Ovary (tissue), 9 donors: ENCODE results near the gene ABCC2. TPM values are rescaled to one million over a fixed set of nuclear protein-coding genes. Genes with fewer than 3 reads are reported as not detected.

Experiments used
- DNase-seq, 5 donors: peaks; one replicate each; pipeline ENCODE4 v3.0.0-alpha.2; 2019 to 2020
- H3K27ac ChIP-seq, 2 donors: fragments of 200-600 bp; one replicate each; pipeline versions ENCODE4 v1.5.1 to v1.8.0; 2019 to 2022
- H3K27me3 ChIP-seq: fragments of 200-600 bp; one replicate; pipeline ENCODE4 v1.8.0; 2022
- H3K36me3 ChIP-seq: fragments of 200-600 bp; sonication (generic); one replicate; pipeline ENCODE4 v1.5.1; 2019
- H3K4me1 ChIP-seq: one replicate; pipeline ENCODE4 v1.8.1; 2013; ENCODE audit warnings: mild to moderate bottlenecking, moderate library complexity; ENCODE audit not compliant: insufficient read depth
- H3K4me3 ChIP-seq: fragments of 200-600 bp; sonication (generic); one replicate; pipeline ENCODE4 v1.5.1; 2017
- H3K9me3 ChIP-seq, 2 donors: fragments of 200-600 bp in 1 of 2; sonication (generic) in 1 of 2; one replicate each; pipeline versions ENCODE4 v1.5.1 to v1.8.1; 2013 to 2019; ENCODE audit warnings: mild to moderate bottlenecking in 1 of 2, moderate library complexity in 1 of 2
- EP300 ChIP-seq: sonication (generic); formaldehyde crosslinking; IDR thresholded peaks from one replicate; pipeline ENCODE4 v1.6.1; 2017; ENCODE audit warnings: antibody characterized with exemption
- POLR2A ChIP-seq: fragments of 450-650 bp; IDR thresholded peaks from one replicate; pipeline ENCODE4 v1.6.1; 2017; ENCODE audit warnings: antibody characterized with exemption, mild to moderate bottlenecking, moderate library complexity
- WGBS, 3 donors: extraction: QIAGEN DNeasy Blood & Tissue Kit in 1 of 3; methylation state at CpG; one replicate each; pipeline versions ENCODE4 v1.1.5 to v1.1.7; 2013 to 2017; 5-methylcytosine and 5-hydroxymethylcytosine counted together
- intact Hi-C, 4 donors: fragments of 100-400 bp; cut with DNase I; formaldehyde crosslinking; loops; one replicate each; pipeline versions ENCODE4 v1.11.0 to v1.15.1; 2022 to 2023
- polyA plus RNA-seq, 2 donors: library from polyadenylated mRNA; stranded (reverse); fragments of 200-250 nt in 1 of 2; fragments of 350-450 nt in 1 of 2; fragmentation: Illumina TruSeq in 1 of 2; extraction: RNeasy Lipid Tissue Mini Kit (QIAGEN cat#74804) in 1 of 2; gene quantifications; one replicate each; pipeline ENCODE4 v1.2.3, GENCODE V29; 2013 to 2014
- total RNA-seq, 7 donors: library from RNA; depleted of rRNA in 2 of 7; stranded (reverse); fragments of >200 nt in 2 of 7; fragmentation: NEBNext Ultra II Directional in 3 of 7; extraction: Animal tissue kit (Norgen Biotek cat#: 25700) in 3 of 7; gene quantifications; one replicate each; pipeline versions ENCODE4 v1.1.0 to v1.2.4, GENCODE V29; 2016 to 2023
- TF ChIP-seq, protein P1 (sequence below), 3 donors: fragments of 450-650 bp in 2 of 3; fragments of 200-600 bp in 1 of 3; IDR thresholded peaks; one replicate each; pipeline versions ENCODE4 v1.5.1 to v1.8.0; 2016 to 2022; ENCODE audit warnings: antibody characterized with exemption in 3 of 3, mild to moderate bottlenecking in 1 of 3
- donor health status: DM: no; HTN: no; CAD: no; lungs with moderate emphysema.
- donor health status: DM: no; HTN: no; CAD: no.
- donor health status: Bipolar disorder and iron deficiency.
- donor health status: DM: yes; HTN: yes; CAD: no.
- donor health status: DM: no; HTN: no; CAD: no.
- donor health status: DM: yes; HTN: yes; CAD: no.

ABCC2 gene
- total and polyA plus RNA-seq, 9 donors = 0.22 to 1.8 (median 0.84) TPM

DNA sequence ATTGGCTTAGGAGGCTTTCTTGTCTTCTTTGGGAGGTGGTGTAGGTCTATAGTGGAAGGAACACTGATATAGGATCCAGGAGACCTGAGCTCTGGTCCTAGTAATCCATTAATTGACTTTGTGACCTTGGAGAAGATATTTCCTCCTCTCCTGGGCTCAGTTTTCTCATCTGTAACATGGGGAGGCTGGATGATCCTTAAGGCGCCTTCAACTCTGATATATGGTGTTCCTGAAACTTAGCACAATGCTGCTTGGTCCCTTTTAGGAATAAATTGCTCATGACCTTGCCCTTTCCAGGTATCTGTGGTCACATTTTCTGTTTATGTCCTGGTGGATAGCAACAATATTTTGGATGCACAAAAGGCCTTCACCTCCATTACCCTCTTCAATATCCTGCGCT, 25.3 kb downstream of the ABCC2 start:
- no peaks in the 10 kb centered on the region for H3K27me3 ChIP-seq
- no peaks in the 10 kb centered on the region for H3K4me1 ChIP-seq
- WGBS, 3 donors = 93 to 96% (median 95%) methylated on average over 2 of the region's 2 CpGs
- DNase-seq = no peak
- no peaks in the 10 kb centered on the region for H3K36me3 ChIP-seq
- H3K4me3 ChIP-seq = no peak overlapping the region
- no peaks in the 10 kb centered on the region for H3K9me3 ChIP-seq
- no peak for TF ChIP-seq POLR2A
- TF ChIP-seq EP300 = no peak
- intact Hi-C loops = no loop called here
- H3K27ac ChIP-seq = no peak overlapping the region

DNA sequence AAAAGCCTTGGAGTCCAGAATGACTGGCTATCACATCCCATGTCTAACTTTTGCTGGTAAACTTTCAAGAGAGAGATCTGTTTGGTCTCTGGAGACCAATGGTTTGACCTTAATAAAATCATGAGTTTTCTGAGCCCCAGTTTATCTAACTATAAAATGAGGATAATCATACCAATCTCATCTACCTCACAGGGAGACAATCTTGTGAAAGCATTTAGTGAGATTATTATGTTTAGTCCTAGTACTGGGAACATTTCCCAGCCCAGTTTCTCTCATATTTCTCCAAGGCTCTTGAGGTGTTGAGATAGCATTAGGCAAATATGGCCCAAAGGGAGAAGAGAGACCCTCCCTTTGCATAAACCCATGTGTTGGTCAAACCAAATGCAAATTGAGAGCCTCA, 25.8 kb downstream of the ABCC2 start:
- Histone ChIP-seq H3K4me1 (no peaks in the 10 kb centered on the region), H3K27me3 (no peaks in the 10 kb centered on the region), H3K36me3 (no peaks in the 10 kb centered on the region), H3K4me3 (no peak overlapping the region), H3K27ac (no peak overlapping the region), H3K9me3 (no peaks in the 10 kb centered on the region)
- intact Hi-C loops = no loop called here
- TF ChIP-seq EP300 (no peak), POLR2A (no peak)
- TF ChIP-seq, protein P1, sequence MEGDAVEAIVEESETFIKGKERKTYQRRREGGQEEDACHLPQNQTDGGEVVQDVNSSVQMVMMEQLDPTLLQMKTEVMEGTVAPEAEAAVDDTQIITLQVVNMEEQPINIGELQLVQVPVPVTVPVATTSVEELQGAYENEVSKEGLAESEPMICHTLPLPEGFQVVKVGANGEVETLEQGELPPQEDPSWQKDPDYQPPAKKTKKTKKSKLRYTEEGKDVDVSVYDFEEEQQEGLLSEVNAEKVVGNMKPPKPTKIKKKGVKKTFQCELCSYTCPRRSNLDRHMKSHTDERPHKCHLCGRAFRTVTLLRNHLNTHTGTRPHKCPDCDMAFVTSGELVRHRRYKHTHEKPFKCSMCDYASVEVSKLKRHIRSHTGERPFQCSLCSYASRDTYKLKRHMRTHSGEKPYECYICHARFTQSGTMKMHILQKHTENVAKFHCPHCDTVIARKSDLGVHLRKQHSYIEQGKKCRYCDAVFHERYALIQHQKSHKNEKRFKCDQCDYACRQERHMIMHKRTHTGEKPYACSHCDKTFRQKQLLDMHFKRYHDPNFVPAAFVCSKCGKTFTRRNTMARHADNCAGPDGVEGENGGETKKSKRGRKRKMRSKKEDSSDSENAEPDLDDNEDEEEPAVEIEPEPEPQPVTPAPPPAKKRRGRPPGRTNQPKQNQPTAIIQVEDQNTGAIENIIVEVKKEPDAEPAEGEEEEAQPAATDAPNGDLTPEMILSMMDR (IDR thresholded peaks at IDR 0.05) = no peak
- no peak for DNase-seq

DNA sequence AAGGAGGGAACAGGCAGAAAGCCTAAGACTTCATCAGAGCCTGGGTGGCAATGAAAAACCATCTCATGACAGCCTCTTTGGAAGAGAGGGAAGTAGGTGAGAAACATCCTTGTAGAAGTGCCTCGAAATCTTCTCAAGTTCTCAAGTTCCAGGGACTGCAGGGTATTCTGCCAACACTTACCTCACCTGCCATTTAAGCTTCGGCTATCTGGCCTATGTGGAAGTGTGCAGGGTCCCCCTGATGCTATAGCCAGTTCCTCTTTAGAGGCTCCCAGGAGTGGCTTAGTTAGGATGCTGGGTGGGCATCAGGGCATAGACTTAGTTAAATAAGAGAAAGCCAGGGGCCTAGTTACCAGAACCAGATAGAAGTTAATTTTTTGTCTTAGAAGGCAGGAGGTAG, 27.0 kb downstream of the ABCC2 start:
- WGBS, 3 donors = 80 to 90% (median 82%) methylated on average over 2 of the region's 2 CpGs
- Histone ChIP-seq H3K4me3 (no peak overlapping the region), H3K9me3 (no peaks in the 10 kb centered on the region), H3K4me1 (no peaks in the 10 kb centered on the region), H3K27me3 (no peaks in the 10 kb centered on the region), H3K36me3 (no peaks in the 10 kb centered on the region), H3K27ac (no peak overlapping the region)
- no peak for DNase-seq
- intact Hi-C loops = no loop called here
- TF ChIP-seq POLR2A (no peak), EP300 (no peak)
- TF ChIP-seq, protein P1 (IDR thresholded peaks at IDR 0.05) = no peak

DNA sequence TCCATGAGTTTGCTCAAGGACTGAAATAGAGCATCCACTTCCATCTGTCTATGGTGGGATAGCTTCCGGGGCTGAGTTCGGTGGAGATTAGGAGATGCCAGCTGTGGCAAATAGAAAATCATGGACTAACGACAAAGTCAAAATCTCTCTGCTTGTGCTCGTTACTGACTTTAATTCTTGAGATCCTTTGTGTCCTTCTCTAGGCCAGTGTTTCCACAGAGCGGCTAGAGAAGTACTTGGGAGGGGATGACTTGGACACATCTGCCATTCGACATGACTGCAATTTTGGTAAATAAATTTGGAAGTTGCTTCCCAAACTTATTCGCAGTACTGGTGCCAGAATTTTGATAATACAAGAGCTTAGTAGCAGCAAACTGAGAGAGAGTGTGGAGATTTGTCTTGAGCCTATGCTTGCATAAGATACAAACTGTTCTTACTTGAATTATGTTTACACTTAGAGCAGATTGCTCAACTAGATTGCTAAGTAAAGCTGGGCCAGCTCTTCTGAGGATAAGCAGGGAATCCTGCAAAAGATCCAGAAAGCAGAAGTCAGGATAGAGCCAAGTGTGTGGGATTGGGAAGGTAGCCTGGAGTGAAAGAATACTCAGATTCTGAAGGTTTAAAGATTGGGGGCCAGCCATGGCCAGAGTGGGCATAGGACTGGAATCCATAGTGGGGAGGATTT, 27.6 kb downstream of the ABCC2 start:
- intact Hi-C loops = no loop called here
- no peak for TF ChIP-seq POLR2A
- TF ChIP-seq EP300 = no peak
- TF ChIP-seq, protein P1 (IDR thresholded peaks at IDR 0.05) = no peak
- Histone ChIP-seq H3K27me3 (no peaks in the 10 kb centered on the region), H3K36me3 (no peaks in the 10 kb centered on the region), H3K27ac (no peak overlapping the region), H3K9me3 (no peaks in the 10 kb centered on the region), H3K4me1 (no peaks in the 10 kb centered on the region), H3K4me3 (no peak overlapping the region)
- no peak for DNase-seq
- WGBS, 3 donors = 70 to 87% (median 86%) methylated on average over 7 of the region's 7 CpGs

DNA sequence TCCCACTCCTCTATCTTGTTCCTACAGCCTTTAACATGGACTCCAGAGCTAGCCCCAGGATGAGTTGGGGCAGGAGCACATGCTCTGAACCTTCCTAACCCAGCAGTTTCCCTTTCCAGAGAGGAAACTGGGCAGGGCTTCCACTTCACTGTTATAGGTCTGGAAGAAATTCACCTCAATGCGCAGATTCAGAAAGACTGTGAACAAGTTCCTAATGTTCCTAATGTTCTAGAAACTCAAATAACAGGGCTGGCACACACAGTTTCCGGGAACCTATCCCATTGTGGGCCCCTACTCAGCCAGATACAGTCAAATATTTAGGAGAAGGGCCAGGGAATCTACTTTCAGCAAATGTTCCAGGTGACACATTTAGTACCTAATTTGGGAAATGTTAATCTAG, 29.7 kb downstream of the ABCC2 start:
- DNase-seq = no peak
- H3K36me3 ChIP-seq = no peaks in the 10 kb centered on the region
- no peaks in the 10 kb centered on the region for H3K9me3 ChIP-seq
- 79 to 88% (median 82%) methylated on average over 2 of the region's 2 CpGs for WGBS, 3 donors
- H3K4me3 ChIP-seq = no peak overlapping the region
- TF ChIP-seq, protein P1 (IDR thresholded peaks at IDR 0.05) = no peak
- TF ChIP-seq POLR2A (no peak), EP300 (no peak)
- no peaks in the 10 kb centered on the region for H3K4me1 ChIP-seq
- H3K27ac ChIP-seq = no peak overlapping the region
- H3K27me3 ChIP-seq = no peaks in the 10 kb centered on the region
- intact Hi-C loops = no loop called here
